ENCODE results near the gene RTP2.

The RTP2 gene

GRCh38 chr3:187702507-187703033, at the start of gene RTP2:
Gene RTP2 (minus strand): TSS chr3:187702557. CDS start chr3:187702128, 429 bp downstream.
- no peak for DNase-seq (ENCODE audit: insufficient read length, low spot score)
- no peak for TF ChIP-seq CTCF (IDR thresholded peaks at IDR 0.05; ENCODE audit: insufficient read depth, missing control alignments)
- FAIRE-seq: no peak

GRCh38 chr3:187750513-187751123, 48.3 kb upstream of the RTP2 start:
- FAIRE-seq: no peak
- DNase-seq (ENCODE audit: insufficient read length, low spot score): no peak
- no peak for TF ChIP-seq CTCF (IDR thresholded peaks at IDR 0.05; ENCODE audit: insufficient read depth, missing control alignments)

GRCh38 chr3:187750006-187750512, 47.7 kb upstream of the RTP2 start:
- no peak for TF ChIP-seq CTCF (IDR thresholded peaks at IDR 0.05; ENCODE audit: insufficient read depth, missing control alignments)
- FAIRE-seq: no peak
- no peak for DNase-seq (ENCODE audit: insufficient read length, low spot score)

GRCh38 chr3:187748050-187748481, 45.7 kb upstream of the RTP2 start:
- FAIRE-seq (no peak), DNase-seq (ENCODE audit: insufficient read length, low spot score) (no peak)
- peak; percentile 97 for TF ChIP-seq CTCF (IDR thresholded peaks at IDR 0.05; ENCODE audit: insufficient read depth, missing control alignments)

GRCh38 chr3:187747506-187747905, 45.1 kb upstream of the RTP2 start:
- no peak for TF ChIP-seq CTCF (IDR thresholded peaks at IDR 0.05; ENCODE audit: insufficient read depth, missing control alignments)
- FAIRE-seq (no peak), DNase-seq (ENCODE audit: insufficient read length, low spot score) (no peak)

GRCh38 chr3:187746442-187747281, 44.3 kb upstream of the RTP2 start:
- no peak for DNase-seq (ENCODE audit: insufficient read length, low spot score)
- no peak for FAIRE-seq
- TF ChIP-seq CTCF (IDR thresholded peaks at IDR 0.05; ENCODE audit: insufficient read depth, missing control alignments): no peak
